ENCODE data around the gene AHCYL2.

DNA sequence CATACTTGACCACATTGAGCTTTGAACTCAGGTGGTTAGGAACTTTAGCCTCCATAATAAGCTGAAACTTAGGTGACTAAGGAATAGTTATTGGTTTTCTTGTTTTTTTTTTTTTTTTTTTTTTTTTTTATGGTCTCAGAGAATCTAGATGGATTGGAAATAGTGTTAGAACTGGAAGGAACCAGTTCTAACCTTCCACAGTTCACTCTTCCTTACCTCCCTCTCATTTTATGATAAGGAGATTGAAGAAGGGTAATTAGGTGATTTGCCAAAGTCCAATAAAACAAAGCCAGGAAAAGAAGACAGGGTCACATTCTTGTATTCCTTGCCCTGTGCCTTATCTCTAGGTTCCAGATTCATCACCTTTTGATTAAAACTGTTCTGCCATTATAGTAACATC, 137.7 kb downstream of the AHCYL2 start:
- TF ChIP-seq, protein P1, sequence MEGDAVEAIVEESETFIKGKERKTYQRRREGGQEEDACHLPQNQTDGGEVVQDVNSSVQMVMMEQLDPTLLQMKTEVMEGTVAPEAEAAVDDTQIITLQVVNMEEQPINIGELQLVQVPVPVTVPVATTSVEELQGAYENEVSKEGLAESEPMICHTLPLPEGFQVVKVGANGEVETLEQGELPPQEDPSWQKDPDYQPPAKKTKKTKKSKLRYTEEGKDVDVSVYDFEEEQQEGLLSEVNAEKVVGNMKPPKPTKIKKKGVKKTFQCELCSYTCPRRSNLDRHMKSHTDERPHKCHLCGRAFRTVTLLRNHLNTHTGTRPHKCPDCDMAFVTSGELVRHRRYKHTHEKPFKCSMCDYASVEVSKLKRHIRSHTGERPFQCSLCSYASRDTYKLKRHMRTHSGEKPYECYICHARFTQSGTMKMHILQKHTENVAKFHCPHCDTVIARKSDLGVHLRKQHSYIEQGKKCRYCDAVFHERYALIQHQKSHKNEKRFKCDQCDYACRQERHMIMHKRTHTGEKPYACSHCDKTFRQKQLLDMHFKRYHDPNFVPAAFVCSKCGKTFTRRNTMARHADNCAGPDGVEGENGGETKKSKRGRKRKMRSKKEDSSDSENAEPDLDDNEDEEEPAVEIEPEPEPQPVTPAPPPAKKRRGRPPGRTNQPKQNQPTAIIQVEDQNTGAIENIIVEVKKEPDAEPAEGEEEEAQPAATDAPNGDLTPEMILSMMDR (IDR thresholded peaks at IDR 0.05): no peak
- TF ChIP-seq POLR2A (IDR thresholded peaks at IDR 0.05): no peak
